ENCODE data around the gene HSPB2.

The HSPB2 gene

DNA sequence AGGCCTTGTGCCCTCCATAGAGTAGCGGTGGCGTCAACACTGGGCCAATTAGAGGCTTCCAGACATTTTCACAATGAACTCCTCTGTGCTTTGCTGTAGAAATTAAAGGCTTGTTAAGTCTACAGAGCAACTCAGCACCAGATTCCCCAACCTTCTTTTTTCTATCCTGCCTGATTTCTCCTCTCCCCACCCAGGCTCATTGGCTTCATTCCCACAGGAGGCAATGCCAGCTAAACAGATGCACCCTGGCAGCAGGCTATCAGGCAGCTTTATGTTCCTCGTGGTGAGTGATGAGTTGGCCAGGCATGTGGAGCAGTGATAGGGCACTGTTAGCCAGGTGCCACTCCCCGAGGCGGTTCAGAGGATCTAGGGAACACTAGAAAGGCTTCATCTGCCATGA, 29.4 kb downstream of the HSPB2 start:
- no peak for DNase-seq

DNA sequence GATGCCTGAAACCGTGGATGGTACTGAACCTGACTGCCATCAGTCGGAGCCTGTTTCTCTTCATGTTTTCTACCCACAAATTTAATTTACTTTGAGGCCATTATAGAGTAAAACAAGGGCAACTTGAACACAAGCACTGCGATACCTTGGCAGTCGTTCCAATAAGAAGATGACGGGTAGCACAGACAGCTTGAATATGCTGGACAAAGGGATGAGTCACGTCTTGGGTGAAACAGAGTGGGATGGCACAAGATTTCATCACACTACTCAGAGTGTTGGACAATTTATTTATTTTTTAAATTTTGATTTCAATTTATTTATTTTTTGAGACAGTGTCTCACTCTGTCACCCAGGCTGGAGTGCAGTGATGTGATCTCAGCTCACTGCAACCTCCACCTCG, 30.3 kb downstream of the HSPB2 start:
- DNase-seq, result no peak

DNA sequence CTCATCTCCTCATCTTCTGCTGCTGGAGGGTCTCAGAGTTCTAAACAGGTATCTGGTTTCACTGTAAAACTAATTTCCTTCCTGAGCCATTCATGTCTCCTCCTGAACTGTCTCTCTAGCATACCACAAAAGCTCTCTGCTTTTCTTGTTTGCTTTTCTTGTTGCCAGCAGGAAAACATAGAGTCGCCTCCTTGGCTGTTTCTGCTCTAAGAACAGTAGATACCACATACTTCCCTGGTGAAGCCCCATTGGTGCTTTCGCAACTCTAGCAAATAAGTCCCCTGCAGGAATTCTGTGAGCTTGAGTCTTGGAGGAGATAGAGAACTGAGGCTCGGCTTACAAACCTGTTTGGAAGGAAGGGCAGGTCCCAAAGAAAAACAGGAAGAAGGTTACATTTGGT, 31.6 kb downstream of the HSPB2 start:
- DNase-seq, result no peak

DNA sequence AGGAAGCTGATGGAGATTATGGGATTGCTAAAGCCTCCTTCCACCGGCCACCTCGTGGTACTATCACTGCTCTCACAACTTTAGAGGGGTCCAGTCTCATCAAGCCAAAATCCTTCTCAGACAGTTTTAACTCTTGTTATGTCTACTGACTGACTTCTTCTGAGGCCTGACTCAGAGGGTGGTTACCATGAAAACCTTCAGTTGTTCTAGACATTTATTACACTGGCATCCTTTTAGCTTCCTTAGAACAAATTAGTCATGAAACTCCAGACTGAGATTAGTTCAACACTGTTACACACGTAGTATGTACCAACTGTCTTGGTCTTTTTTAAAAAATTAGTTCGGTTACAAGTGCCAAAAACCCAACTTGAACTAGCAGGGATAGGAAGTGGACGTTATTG, 32.1 kb downstream of the HSPB2 start:
- DNase-seq, result no peak

DNA sequence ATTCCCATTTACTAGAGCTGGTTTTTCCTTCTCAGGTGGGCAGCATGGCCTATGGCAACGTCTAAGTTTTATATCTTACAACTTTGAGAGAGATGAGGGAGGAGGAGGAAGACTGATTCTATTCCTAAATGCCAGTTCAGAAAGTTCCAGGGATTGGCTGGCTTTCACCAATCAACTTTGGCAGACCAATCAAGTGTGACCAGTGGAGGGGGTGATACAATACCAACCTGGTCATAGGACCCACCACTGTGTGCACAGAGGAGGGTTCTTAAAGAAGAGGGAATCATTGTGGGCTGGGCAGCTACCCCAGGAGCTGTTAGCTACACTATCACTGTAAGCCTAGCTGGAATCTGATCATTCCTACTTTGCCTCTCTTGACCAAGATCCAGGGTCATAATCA, 32.7 kb downstream of the HSPB2 start:
- no peak for DNase-seq

DNA sequence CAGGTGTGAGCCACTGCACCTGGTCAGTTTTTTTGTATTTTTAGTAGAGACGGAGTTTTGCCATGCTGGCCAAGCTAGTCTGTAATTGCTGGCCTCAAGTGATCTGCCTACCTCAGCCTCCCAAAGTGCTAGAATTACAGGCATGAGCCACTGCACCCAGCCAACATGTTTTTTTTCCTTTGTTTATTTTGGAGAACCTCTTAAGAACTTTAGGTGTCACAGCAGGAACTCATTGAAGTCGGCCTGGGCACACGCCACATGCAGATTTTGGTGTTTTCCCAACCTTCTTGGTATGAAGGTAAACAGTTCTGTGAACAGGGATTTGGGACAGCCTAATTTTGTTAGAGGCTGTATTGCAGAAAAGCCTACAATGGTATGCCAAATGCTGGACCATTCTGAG, 34.0 kb downstream of the HSPB2 start:
- no peak for DNase-seq

DNA sequence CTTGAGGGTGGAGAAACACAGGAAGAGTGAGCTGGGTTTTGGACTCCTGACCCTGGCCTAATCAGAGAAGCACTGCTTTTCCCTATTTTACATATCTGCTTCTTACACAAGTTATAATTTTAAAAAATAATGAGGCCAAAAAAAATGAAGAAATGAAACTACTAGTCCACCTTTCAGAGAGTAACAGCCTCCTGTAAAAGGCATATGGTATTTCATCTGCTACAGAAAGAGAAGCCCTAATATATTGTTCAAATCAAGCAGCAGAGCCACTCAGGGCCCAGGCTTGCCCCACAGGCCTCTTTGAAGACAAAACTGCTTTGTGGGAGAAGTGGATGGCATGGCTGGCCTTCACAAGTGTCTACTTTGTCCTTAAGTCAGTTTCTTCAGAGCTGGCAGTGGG, 34.6 kb downstream of the HSPB2 start:
- no peak for DNase-seq

DNA sequence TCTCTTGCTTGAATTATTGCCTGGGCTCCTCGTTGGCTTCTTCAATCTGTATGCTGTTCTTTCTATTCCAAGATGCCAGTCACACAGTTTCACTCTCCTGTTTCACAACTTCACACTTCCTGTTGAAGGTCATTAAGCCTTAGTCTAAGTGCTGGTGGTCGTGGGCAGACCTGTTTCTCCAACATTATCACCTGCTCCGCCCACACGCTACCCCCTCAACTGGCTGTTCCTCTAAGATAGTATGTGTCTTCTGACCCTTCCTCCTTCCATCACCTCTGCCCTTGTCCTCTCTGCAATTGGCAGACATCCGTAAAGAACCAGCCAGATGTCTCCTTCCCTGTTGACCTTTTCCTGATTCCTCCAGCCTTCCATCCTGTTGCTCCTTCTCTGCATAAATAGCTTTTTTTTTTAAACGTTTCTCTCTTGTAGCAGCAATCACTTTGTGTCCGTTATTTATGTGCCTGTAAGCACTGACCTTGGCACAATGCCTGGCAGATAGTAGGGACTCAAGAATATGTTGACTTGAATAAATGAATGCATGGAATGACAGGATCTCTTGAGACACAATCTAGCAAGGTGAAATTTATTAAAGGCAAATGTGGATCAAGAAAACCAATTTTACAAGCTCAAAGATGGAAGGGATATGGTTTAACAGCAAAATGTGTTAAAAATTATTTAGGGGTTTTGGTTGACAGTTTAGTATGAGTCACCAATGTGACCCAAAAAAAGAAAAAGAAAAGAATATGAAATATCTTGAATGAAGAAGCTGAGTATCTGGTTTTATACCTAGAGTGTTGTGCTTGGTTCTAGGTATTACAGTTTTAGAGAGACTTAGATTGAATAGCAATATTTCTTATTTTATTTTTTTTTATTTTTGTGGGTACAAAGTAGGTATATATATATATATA, 37.2 kb downstream of the HSPB2 start:
- no peak for DNase-seq

DNA sequence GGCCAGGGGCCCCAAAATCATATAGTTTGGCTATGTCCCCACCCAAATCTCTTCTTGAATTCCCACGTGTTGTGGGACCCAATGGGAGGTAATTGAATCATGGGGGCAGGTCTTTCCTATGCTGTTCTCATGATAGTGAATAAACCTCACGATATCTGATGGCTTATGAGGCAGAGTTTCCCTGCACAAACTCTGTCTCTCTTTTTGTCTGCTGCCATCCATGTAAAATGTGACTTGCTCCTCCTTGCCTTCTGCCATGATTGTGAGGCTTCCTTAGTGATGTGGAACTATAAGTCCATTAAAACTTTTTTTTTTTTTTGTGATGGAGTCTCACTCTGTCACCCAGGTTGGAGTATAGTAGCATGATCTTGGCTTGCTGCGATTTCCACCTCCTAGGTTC, 39.0 kb downstream of the HSPB2 start:
- DNase-seq, result no peak

DNA sequence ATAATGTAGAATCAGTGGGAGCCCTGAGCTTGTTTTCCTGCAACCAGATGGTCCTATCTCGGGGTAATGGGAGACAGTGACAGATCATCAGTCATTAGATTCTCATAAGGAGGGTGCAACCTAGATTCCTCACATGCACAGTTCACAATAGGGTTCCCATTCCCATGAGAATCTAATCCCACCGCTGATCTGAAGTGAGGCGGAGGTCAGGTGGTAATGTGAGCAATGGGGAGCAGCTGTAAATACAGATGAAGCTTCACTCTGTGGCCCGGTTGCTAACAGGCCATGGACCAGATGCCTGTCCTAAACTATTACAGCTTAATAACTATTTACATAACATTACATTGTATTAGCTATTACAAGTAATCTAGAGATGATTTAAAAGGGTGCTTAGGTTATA, 41.6 kb downstream of the HSPB2 start:
- DNase-seq, result no peak

DNA sequence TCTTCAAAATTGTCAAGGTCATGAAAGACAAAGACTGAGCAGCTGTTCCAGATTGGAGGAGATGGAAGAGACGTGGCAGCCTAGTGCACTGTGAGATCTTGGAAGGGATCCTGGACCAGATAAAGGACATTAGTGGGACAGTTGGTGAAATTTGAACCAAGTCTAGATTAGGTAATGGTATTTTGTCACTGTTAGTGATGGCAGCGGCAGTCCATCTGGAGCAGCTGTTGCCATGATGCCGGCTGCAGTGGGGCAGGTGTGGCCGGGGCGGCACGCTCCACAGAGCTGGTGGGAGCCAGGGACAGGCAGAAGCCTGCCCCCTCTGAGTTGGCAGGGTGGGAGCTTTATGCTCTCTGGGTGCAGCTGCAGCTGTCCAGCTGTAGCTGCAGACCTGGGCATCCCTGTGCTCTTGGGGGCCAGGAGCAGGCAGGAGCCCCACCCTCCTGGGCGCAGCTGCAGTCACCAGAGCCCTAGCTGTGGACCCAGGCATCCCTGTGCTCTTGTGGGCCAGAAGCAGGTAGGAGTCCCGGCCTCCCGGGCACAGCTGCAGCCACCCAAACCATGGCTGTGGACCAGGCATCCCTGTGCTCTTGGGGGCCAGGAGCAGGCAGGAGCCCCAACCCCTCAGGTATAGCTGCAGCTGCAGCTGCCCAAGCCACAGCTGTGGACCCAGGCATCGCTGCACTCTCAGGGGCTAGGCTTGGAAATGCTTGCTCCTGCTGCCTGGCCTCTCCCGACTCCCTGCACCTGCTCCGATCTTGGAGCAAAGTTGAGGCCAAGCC, 45.3 kb downstream of the HSPB2 start:
- DNase-seq, result no peak

DNA sequence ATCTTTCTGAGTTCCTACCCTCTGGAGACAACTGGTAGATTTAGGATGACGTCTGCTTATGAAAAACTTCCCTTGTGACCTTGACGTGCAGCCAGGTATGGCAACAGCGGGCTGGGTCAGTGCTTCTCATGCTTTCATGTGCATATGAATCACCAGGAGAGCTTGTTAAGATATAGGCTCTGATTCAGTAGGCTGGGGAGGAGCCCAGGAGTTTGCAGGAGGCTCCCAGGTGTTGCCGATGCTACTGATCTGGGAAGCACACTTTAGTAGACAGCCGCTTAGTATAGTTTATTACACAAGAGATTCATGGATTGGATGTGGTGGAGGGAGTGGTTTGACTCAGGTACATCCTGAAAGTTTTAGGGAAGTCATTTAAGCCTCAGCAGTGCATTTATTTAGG, 48.4 kb downstream of the HSPB2 start:
- DNase-seq, result no peak

DNA sequence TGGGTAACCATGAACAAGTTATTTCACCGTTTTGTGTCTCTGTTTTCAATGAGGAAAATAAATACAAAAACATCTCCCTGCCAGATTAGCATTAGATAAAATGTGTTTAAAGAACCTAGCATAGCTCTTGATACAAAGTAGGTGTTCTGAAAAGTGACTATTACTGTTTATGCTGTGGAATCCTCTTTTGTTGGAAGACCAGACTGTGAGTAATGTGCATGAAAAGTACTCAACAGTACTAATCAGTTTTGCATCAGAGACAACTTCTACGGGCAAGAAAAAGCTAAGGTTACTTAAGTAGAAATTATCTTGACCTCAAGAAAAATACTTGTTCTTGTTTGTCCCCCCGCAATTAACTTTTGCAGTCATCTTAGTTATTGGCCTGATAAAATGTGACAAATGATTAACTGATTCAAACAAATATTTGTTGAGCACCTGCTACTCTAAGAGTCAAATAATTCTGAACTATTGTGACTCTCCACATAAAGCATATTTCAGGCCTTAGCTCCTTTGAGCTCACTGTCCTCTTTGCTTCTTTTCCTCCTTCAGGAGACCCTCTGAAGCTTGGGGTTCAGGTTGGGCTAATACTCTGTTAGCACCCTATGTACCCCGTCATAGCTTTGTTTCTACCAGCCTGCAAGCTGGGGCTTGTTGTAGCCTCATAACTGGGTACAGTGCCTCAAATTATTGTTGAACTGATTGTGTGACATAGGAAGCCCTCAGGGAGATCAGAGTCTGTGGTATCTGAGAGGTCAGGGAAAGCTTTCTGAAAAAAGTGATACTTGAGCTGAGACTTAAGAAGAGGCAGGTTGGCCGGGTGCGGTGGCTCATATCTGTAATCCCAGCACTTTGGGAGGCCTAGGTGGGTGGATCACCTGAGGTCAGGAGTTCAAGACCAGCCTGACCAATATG, 49.1 kb downstream of the HSPB2 start:
- no peak for DNase-seq
